Ascending aorta (tissue), 2 donors: ENCODE results near the gene RABL2B. TPM values are rescaled to one million over a fixed set of nuclear protein-coding genes. Genes with fewer than 3 reads are reported as not detected.

Source experiments
- DNase-seq, 2 donors: peaks; one replicate each; pipeline ENCODE4 v3.0.0-alpha.2; 2019; ENCODE audit warnings: low spot score in 2 of 2
- H3K27ac ChIP-seq, 2 donors: fragments of 200-600 bp; sonication (generic); one replicate each; pipeline ENCODE4 v1.5.1; 2016 to 2017; ENCODE audit warnings: mild to moderate bottlenecking in 1 of 2
- H3K27me3 ChIP-seq: fragments of 200-600 bp; sonication (generic); one replicate; pipeline ENCODE4 v1.5.1; 2017
- H3K36me3 ChIP-seq, 2 donors: fragments of 200-600 bp; sonication (generic); one replicate each; pipeline ENCODE4 v1.5.1; 2016
- H3K4me1 ChIP-seq, 2 donors: fragments of 200-600 bp; sonication (generic); one replicate each; pipeline ENCODE4 v1.5.1; 2016 to 2017; ENCODE audit warnings: mild to moderate bottlenecking in 1 of 2
- H3K4me3 ChIP-seq, 2 donors: fragments of 200-600 bp; sonication (generic); one replicate each; pipeline ENCODE4 v1.5.1; 2016 to 2017; ENCODE audit warnings: mild to moderate bottlenecking in 1 of 2
- H3K9me3 ChIP-seq, 2 donors: fragments of 200-600 bp; sonication (generic); one replicate each; pipeline ENCODE4 v1.5.1; 2016
- intact Hi-C: fragments of 100-400 bp; cut with DNase I; formaldehyde crosslinking; loops from one replicate; pipeline ENCODE4 v1.15.1; 2023
- total RNA-seq: library from RNA; depleted of rRNA; stranded (reverse); fragments of >200 nt; gene quantifications from one replicate; pipeline ENCODE4 v1.1.0, GENCODE V29; 2016
- TF ChIP-seq, protein P1 (sequence below), 3 experiments: fragments of 200-600 bp in 2 of 3; fragments of 450-650 bp in 1 of 3; sonication (generic) in 2 of 3; IDR thresholded peaks; one replicate each; pipeline ENCODE4 v1.5.1; 2016 to 2019; ENCODE audit warnings: antibody characterized with exemption in 3 of 3, mild to moderate bottlenecking in 1 of 3, moderate library complexity in 1 of 3

Gene RABL2B
- total RNA-seq, 1 donor from 2014 or later = 6.2 TPM

DNA sequence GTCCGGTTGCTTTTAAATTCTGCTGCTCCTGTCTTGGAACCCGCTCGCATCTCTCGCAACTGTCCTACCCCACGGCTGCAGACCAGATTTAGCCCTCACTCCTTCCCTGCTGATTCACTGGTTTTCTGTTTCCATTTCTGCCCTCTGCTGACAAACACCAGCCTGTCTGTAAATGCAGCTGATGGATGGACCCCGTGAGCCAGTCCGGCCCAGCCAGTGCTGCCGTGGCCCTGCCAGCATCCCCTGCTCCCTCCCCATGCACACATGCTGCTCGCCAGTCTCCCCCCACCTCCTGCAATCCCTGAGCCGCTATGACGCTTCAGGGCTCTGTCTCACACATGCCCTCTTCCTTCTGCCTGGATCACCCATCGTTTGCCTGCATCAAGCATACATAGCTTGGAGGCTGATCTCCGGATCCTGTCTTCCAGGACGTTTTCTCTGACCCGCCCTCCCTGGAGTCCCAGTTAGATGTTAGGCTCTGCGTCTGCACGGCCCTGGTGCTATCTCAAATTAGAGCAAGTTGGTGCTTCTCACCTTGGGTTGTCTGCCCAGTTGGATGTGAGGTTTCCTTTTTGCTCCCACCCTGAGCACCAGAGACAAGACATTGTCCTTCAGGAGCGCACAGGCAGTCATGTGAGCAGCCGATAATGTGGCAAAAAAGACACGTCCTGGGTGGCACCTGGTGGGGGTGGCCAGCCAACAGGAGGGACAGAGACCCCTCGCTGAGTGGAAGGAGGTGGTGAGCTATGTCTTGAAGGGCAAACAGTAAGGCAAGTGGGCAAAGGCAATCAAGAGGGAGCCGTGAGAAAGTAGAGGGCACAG is 49.7 kb downstream of the RABL2B start:
- peak in 1 of 2 donors; percentile 49 for DNase-seq

DNA sequence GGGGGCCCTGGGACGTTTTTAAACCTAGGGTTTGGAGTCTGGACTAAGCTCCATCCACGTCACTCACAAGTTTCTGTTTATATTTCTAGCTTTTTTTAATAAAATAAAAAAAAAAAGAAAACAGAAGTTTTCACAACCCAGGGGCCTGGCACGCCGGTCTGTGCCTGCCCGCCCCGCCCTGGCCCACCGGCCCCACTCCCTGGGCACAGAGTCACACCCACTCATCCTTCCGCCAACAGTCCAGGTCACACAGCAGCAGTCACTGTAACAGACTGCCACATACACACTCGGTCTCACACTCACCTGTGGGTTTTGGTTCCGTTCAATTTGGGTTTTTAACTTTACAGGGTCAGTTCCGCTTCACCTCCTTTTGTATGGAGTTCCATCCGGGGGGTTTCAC is 50.8 kb downstream of the RABL2B start:
- intact Hi-C loops = no loop called here
- peak in 1 of 2 donors; percentile 43 for DNase-seq
- H3K4me1 ChIP-seq = no peaks in the 10 kb centered on the region

More for the DNA sequence above, 49.7 kb downstream of the RABL2B start:
- Histone ChIP-seq H3K4me1 (no peaks in the 10 kb centered on the region), H3K4me3 (no peak overlapping the region), H3K27ac (no peak overlapping the region), H3K9me3 (no peaks in the 10 kb centered on the region), H3K36me3 (no peaks in the 10 kb centered on the region), H3K27me3 (no peaks in the 10 kb centered on the region)
- intact Hi-C loops = no loop called here
- TF ChIP-seq, protein P1, sequence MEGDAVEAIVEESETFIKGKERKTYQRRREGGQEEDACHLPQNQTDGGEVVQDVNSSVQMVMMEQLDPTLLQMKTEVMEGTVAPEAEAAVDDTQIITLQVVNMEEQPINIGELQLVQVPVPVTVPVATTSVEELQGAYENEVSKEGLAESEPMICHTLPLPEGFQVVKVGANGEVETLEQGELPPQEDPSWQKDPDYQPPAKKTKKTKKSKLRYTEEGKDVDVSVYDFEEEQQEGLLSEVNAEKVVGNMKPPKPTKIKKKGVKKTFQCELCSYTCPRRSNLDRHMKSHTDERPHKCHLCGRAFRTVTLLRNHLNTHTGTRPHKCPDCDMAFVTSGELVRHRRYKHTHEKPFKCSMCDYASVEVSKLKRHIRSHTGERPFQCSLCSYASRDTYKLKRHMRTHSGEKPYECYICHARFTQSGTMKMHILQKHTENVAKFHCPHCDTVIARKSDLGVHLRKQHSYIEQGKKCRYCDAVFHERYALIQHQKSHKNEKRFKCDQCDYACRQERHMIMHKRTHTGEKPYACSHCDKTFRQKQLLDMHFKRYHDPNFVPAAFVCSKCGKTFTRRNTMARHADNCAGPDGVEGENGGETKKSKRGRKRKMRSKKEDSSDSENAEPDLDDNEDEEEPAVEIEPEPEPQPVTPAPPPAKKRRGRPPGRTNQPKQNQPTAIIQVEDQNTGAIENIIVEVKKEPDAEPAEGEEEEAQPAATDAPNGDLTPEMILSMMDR (IDR thresholded peaks at IDR 0.05) = no peak

DNA sequence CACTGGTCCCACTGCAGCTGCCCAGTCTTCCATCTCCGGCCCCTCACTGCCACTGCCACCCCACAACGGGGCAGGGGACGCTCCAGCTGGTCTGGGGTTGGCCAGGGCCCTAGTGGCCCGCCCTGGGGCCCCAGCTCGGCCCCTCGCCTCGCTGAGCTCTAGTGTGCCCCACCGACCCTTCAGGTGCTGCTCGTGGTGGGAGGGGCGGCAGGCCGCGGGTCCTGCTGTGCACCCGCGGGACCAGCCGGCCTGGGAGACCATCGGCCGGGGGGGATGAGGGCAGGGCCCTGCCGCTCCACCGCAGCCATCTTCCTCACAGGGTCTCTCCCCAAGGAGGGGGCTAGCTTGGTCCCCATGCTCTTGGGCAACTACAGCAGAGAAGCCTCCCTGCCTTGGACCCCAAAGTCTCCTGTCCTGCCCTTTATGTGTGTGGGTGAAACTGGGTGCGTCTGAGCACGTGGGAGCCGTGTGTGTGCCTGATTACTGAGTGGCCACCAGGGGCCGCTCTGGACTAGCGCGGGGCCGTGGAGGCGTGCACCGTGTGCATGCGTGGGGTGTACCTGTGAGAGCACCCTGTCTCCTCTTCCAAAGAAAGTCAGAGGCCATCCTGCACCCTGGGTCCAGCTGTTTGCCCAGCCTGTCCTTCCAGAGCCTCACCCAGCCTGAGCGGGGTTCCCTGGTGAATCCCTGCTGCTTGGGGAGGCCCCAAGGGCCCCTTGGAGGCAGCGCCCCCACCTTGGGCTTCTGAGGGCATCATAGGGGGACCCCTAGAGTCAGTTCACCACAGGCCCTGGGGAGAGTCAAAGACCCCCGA is 51.4 kb downstream of the RABL2B start:
- H3K27me3 ChIP-seq = no peaks in the 10 kb centered on the region
- TF ChIP-seq, protein P1 (IDR thresholded peaks at IDR 0.05) = peak; percentile 21 to 39 (median 22)
- intact Hi-C loops = no loop called here
- H3K4me3 ChIP-seq = no peak overlapping the region
- no peaks in the 10 kb centered on the region for H3K4me1 ChIP-seq
- H3K27ac ChIP-seq = no peak overlapping the region
- peak in 1 of 2 donors; percentile 55 for DNase-seq
- H3K36me3 ChIP-seq = no peaks in the 10 kb centered on the region
- H3K9me3 ChIP-seq = no peaks in the 10 kb centered on the region

More for the DNA sequence above, 50.8 kb downstream of the RABL2B start:
- H3K36me3 ChIP-seq = no peaks in the 10 kb centered on the region
- H3K27ac ChIP-seq = no peak overlapping the region
- no peaks in the 10 kb centered on the region for H3K27me3 ChIP-seq
- no peak overlapping the region for H3K4me3 ChIP-seq
- no peaks in the 10 kb centered on the region for H3K9me3 ChIP-seq
- TF ChIP-seq, protein P1 (IDR thresholded peaks at IDR 0.05) = no peak

DNA sequence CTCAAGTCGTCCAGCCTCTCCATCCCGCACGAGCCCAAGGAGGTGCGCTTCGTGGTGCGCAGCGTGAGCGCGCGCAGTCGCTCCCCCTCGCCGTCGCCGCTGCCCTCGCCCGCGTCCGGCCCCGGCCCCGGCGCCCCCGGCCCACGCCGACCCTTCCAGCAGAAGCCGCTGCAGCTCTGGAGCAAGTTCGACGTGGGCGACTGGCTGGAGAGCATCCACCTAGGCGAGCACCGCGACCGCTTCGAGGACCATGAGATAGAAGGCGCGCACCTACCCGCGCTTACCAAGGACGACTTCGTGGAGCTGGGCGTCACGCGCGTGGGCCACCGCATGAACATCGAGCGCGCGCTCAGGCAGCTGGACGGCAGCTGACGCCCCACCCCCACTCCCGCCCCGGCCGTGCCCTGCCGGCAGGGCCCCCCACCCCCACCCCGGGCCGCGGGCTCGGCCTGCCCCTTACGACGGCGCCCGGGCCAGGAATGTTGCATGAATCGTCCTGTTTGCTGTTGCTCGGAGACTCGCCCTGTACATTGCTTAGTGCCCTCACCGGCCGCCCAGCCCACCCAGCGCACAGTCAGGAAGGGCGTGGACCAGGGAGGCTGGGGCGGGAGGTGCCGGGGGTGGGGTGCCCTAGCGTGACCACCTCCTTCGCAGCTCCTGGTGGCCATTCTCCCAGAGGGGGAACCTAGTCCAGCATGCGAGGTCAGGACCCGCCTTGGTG is 52.3 kb downstream of the RABL2B start:
- Histone ChIP-seq H3K4me1 (no peaks in the 10 kb centered on the region), H3K27me3 (no peaks in the 10 kb centered on the region), H3K36me3 (no peaks in the 10 kb centered on the region), H3K27ac (no peak overlapping the region), H3K4me3 (no peak overlapping the region), H3K9me3 (no peaks in the 10 kb centered on the region)
- TF ChIP-seq, protein P1 (IDR thresholded peaks at IDR 0.05) = no peak
- peak in 1 of 2 donors; percentile 56 for DNase-seq
- intact Hi-C loops = no loop called here

DNA sequence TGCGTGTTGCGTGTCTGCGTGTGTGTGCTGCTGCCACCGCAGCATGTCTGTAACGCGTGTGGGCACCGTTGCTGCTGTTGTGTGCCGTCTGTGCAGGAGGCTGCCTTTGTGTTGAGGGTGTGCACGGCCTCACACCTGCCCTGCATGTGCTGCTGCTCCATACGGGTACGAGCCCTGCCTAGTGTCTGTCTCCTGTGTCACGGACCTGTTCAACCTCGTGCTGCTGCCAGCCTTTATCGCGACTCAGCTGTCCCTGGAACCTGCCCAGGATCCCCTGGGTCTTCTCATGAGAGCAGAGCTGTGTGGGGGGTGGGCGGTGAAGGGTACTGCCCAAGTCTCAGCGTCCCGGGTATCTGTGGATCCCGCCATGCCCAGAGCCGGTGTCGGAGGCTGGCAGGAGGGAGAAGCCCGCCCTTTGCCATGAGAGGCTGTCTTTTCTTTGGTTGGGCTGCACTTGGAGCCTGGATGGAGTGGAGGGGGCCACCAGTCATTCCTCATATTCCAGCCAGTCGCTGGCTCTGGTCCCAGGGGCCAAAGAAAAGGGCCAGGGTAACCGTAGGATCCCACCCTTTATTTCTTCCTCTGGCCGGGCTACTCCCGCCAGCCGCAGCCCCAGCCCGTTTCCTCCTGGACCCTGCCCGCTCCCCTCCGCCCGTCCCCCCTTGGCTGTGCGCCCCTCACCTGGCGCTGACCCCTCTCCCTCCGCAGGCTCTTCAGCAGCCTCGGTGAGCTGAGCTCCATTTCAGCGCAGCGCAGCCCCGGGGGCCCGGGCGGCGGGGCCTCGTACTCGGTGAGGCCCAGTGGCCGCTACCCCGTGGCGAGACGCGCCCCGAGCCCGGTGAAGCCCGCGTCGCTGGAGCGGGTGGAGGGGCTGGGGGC is 53.2 kb downstream of the RABL2B start:
- no peak for DNase-seq
- H3K27ac ChIP-seq = no peak overlapping the region

More for the DNA sequence above, 53.2 kb downstream of the RABL2B start:
- intact Hi-C loops = no loop called here
- H3K4me1 ChIP-seq = no peaks in the 10 kb centered on the region
- no peaks in the 10 kb centered on the region for H3K9me3 ChIP-seq
- no peaks in the 10 kb centered on the region for H3K36me3 ChIP-seq
- TF ChIP-seq, protein P1 (IDR thresholded peaks at IDR 0.05) = no peak
- no peaks in the 10 kb centered on the region for H3K27me3 ChIP-seq
- H3K4me3 ChIP-seq = no peak overlapping the region
